Lower leg skin (tissue), 4 donors: ENCODE measurements around the gene THBS2. TPM values are rescaled to one million over a fixed set of nuclear protein-coding genes. Genes with fewer than 3 reads are reported as not detected.

Source experiments
- DNase-seq, 2 donors: peaks; one replicate each; pipeline ENCODE4 v3.0.0-alpha.2; 2019; ENCODE audit warnings: low spot score in 2 of 2
- H3K4me3 ChIP-seq: fragments of 200-600 bp; sonication (generic); 2 replicates; pipeline ENCODE4 v1.5.1; 2017; ENCODE audit warnings: mild to moderate bottlenecking, low read depth; ENCODE audit not compliant: poor library complexity, severe bottlenecking
- CTCF ChIP-seq, 3 donors: fragments of 450-650 bp; IDR thresholded peaks; one replicate each; pipeline ENCODE4 v1.5.1; 2016; ENCODE audit warnings: antibody characterized with exemption in 3 of 3, mild to moderate bottlenecking in 3 of 3, moderate library complexity in 2 of 3
- POLR2A ChIP-seq, 2 donors: fragments of 450-650 bp; IDR thresholded peaks; one replicate each; pipeline ENCODE4 v1.6.1; 2016 to 2017; ENCODE audit warnings: antibody characterized with exemption in 2 of 2, mild to moderate bottlenecking in 1 of 2, moderate library complexity in 1 of 2
- WGBS, 2 donors: methylation state at CpG; one replicate each; pipeline ENCODE4 v1.1.5; 2018; 5-methylcytosine and 5-hydroxymethylcytosine counted together
- intact Hi-C: fragments of 100-400 bp; cut with DNase I; formaldehyde crosslinking; loops from one replicate; pipeline ENCODE4 v1.15.0; 2023; ENCODE audit warnings: low total_unique reads
- total RNA-seq, 4 donors: library from RNA; depleted of rRNA; stranded (reverse); fragments of >200 nt; gene quantifications; one replicate each; pipeline ENCODE4 v1.1.0, GENCODE V29; 2016

The THBS2 gene
- total RNA-seq, 4 donors from 2014 or later, result 72.1 to 135 (median 103) TPM

GRCh38 chr6:169244684-169245383, 8.8 kb downstream of the THBS2 start:
- intact Hi-C loops, result loop anchor here (1.0 kb wide), 1 partner anchor 18 kb away; no protein-coding TSS in a partner anchor
- no peak for DNase-seq
- TF ChIP-seq CTCF (IDR thresholded peaks at IDR 0.05), result no peak
- no peak for TF ChIP-seq POLR2A (IDR thresholded peaks at IDR 0.05)
- 89 to 90% methylated on average over 15 of the region's 15 CpGs for WGBS, 2 donors
- no peak overlapping the region for H3K4me3 ChIP-seq

GRCh38 chr6:169243661-169244060, 10.0 kb downstream of the THBS2 start:
- TF ChIP-seq CTCF (IDR thresholded peaks at IDR 0.05), result no peak
- TF ChIP-seq POLR2A (IDR thresholded peaks at IDR 0.05), result no peak
- intact Hi-C loops, result no loop called here
- WGBS, 2 donors, result 74 to 76% methylated on average over 1 of the region's 1 CpG

GRCh38 chr6:169243186-169243585, 10.5 kb downstream of the THBS2 start:
- TF ChIP-seq CTCF (IDR thresholded peaks at IDR 0.05), result no peak
- no peak for TF ChIP-seq POLR2A (IDR thresholded peaks at IDR 0.05)
- WGBS, 2 donors, result 88 to 89% methylated on average over 11 of the region's 11 CpGs
- no peak overlapping the region for H3K4me3 ChIP-seq
- DNase-seq, result no peak
- intact Hi-C loops, result no loop called here

More at GRCh38 chr6:169243661-169244060, 10.0 kb downstream of the THBS2 start:
- no peak for DNase-seq
- no peak overlapping the region for H3K4me3 ChIP-seq

GRCh38 chr6:169241688-169242350, 11.8 kb downstream of the THBS2 start:
- no peak overlapping the region for H3K4me3 ChIP-seq
- intact Hi-C loops, result no loop called here
- no peak for DNase-seq
- TF ChIP-seq CTCF (IDR thresholded peaks at IDR 0.05) (no peak), POLR2A (IDR thresholded peaks at IDR 0.05) (no peak)
- 89 to 93% methylated on average over 32 of the region's 32 CpGs for WGBS, 2 donors

- DNase-seq, result no peak
- TF ChIP-seq POLR2A (IDR thresholded peaks at IDR 0.05) (no peak), CTCF (IDR thresholded peaks at IDR 0.05) (no peak)
- intact Hi-C loops, result no loop called here
- H3K4me3 ChIP-seq, result no peak overlapping the region
- 80 to 87% methylated on average over 28 of the region's 28 CpGs for WGBS, 2 donors
Measured at GRCh38 chr6:169240591-169241390, 12.9 kb downstream of the THBS2 start.
